ENCODE measurements around the gene CXCR4.

Gene CXCR4

GRCh38 chr2:136117909-136118818, at the start of gene CXCR4:
Gene CXCR4, minus strand, starts transcription at chr2:136118149. Its CDS starts 89 bp downstream, at chr2:136118060.
- DNase-seq (ENCODE audit: low read depth, low spot score), result peak; percentile 76

- no peak for DNase-seq (ENCODE audit: low read depth, low spot score)
Observed at GRCh38 chr2:136164280-136164776, 46.4 kb upstream of the CXCR4 start.

- no peak for DNase-seq (ENCODE audit: low read depth, low spot score)
Observed at GRCh38 chr2:136162438-136162837, 44.5 kb upstream of the CXCR4 start.

GRCh38 chr2:136156411-136156810, 38.5 kb upstream of the CXCR4 start:
- no peak for DNase-seq (ENCODE audit: low read depth, low spot score)

GRCh38 chr2:136154384-136154783, 36.4 kb upstream of the CXCR4 start:
- DNase-seq (ENCODE audit: low read depth, low spot score), result no peak

- DNase-seq (ENCODE audit: low read depth, low spot score), result no peak
Observed at GRCh38 chr2:136151021-136151971, 33.3 kb upstream of the CXCR4 start.

- no peak for DNase-seq (ENCODE audit: low read depth, low spot score)
Observed at GRCh38 chr2:136149011-136149410, 31.1 kb upstream of the CXCR4 start.

- no peak for DNase-seq (ENCODE audit: low read depth, low spot score)
Observed at GRCh38 chr2:136146564-136146963, 28.6 kb upstream of the CXCR4 start.

GRCh38 chr2:136143603-136144451, 25.9 kb upstream of the CXCR4 start:
- DNase-seq (ENCODE audit: low read depth, low spot score), result no peak

- no peak for DNase-seq (ENCODE audit: low read depth, low spot score)
Observed at GRCh38 chr2:136141510-136142149, 23.7 kb upstream of the CXCR4 start.

- no peak for DNase-seq (ENCODE audit: low read depth, low spot score)
Observed at GRCh38 chr2:136139631-136140030, 21.7 kb upstream of the CXCR4 start.

- DNase-seq (ENCODE audit: low read depth, low spot score), result no peak
Observed at GRCh38 chr2:136137982-136138381, 20.0 kb upstream of the CXCR4 start.

- no peak for DNase-seq (ENCODE audit: low read depth, low spot score)
Observed at GRCh38 chr2:136136931-136137330, 19.0 kb upstream of the CXCR4 start.

GRCh38 chr2:136135921-136136906, 18.3 kb upstream of the CXCR4 start:
- peak; percentile 77 for DNase-seq (ENCODE audit: low read depth, low spot score)

- no peak for DNase-seq (ENCODE audit: low read depth, low spot score)
Observed at GRCh38 chr2:136135462-136135861, 17.5 kb upstream of the CXCR4 start.

GRCh38 chr2:136134126-136134525, 16.2 kb upstream of the CXCR4 start:
- DNase-seq (ENCODE audit: low read depth, low spot score), result peak; percentile 53

- DNase-seq (ENCODE audit: low read depth, low spot score), result no peak
Observed at GRCh38 chr2:136133586-136133985, 15.6 kb upstream of the CXCR4 start.

GRCh38 chr2:136133176-136133575, 15.2 kb upstream of the CXCR4 start:
- no peak for DNase-seq (ENCODE audit: low read depth, low spot score)

GRCh38 chr2:136132825-136133155, 14.8 kb upstream of the CXCR4 start:
- DNase-seq (ENCODE audit: low read depth, low spot score), result no peak
